WERI-Rb-1 (cell line): ENCODE measurements around the gene HDLBP.

Experiments
- DNase-seq: peaks from one replicate; pipeline ENCODE4 v3.0.0-alpha.2; 2020
- H3K27ac ChIP-seq: fragments of 250-450 bp; sonication (Bioruptor Pico); 2 replicates; pipeline ENCODE4 v1.5.1; 2020; ENCODE audit warnings: mild to moderate bottlenecking, moderate library complexity
- H3K27me3 ChIP-seq: fragments of 250-450 bp; sonication (Bioruptor Pico); 2 replicates; pipeline ENCODE4 v1.5.1; 2021; ENCODE audit warnings: mild to moderate bottlenecking, low read depth, moderate library complexity; ENCODE audit not compliant: insufficient read depth, severe bottlenecking
- H3K36me3 ChIP-seq: fragments of 250-450 bp; sonication (Bioruptor Pico); 2 replicates; pipeline ENCODE4 v1.5.1; 2020; ENCODE audit warnings: mild to moderate bottlenecking, moderate library complexity
- H3K4me3 ChIP-seq: 2 replicates; pipeline ENCODE4 v1.5.1; 2011; ENCODE audit warnings: low read depth, mild to moderate bottlenecking, control low read depth, low read length
- H3K9me3 ChIP-seq: fragments of 250-450 bp; sonication (Bioruptor Pico); 2 replicates; pipeline ENCODE4 v1.5.1; 2021; ENCODE audit warnings: mild to moderate bottlenecking, moderate library complexity; ENCODE audit not compliant: severe bottlenecking
- TF ChIP-seq, protein P1 (sequence below): IDR thresholded peaks from 2 replicates; pipeline ENCODE4 v1.5.1; 2011; ENCODE audit warnings: low read depth, mild to moderate bottlenecking, control low read depth, inconsistent platforms, low read length

The HDLBP gene

DNA sequence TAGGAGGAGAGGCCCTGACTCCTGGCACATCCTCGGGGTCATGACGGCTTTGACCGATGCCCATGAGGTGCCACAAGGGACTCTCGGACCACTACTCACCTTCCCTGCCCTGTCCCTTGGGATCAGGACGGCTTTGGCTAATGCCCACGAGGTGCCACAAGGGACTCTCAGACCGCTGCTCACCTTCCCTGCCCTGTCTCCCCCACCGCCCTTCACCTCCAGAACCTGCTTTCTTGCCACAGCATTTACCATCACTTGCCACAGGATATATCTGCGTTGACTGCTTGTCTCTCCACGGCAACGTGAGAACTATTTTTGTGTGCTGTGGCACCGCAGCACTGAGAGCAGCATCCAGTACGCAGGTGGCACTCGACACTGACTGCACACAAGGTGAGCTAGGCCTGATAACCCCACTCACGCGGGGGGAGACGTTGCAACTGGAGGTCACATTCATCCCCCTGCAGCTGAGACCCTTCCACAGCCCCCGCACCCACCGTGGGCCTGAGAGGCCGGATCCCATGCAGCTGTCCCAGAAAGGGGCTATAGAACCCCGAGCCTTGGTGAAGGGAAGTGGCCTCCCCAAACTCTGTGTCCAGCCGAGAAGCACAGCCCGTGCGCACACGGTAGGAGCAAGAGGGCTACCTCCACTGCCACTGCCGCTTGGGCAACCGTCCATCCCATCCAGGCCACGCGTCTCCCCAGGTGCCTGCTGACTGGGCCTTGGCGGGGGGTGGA lies 79.4 kb downstream of the HDLBP start:
- TF ChIP-seq, protein P1, sequence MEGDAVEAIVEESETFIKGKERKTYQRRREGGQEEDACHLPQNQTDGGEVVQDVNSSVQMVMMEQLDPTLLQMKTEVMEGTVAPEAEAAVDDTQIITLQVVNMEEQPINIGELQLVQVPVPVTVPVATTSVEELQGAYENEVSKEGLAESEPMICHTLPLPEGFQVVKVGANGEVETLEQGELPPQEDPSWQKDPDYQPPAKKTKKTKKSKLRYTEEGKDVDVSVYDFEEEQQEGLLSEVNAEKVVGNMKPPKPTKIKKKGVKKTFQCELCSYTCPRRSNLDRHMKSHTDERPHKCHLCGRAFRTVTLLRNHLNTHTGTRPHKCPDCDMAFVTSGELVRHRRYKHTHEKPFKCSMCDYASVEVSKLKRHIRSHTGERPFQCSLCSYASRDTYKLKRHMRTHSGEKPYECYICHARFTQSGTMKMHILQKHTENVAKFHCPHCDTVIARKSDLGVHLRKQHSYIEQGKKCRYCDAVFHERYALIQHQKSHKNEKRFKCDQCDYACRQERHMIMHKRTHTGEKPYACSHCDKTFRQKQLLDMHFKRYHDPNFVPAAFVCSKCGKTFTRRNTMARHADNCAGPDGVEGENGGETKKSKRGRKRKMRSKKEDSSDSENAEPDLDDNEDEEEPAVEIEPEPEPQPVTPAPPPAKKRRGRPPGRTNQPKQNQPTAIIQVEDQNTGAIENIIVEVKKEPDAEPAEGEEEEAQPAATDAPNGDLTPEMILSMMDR: no peak
- Histone ChIP-seq H3K36me3 (peaks cover 98% of the 10 kb centered on the region), H3K27ac (no peak overlapping the region), H3K27me3 (no peaks in the 10 kb centered on the region), H3K4me3 (no peak overlapping the region), H3K9me3 (no peaks in the 10 kb centered on the region)
- no peak for DNase-seq

DNA sequence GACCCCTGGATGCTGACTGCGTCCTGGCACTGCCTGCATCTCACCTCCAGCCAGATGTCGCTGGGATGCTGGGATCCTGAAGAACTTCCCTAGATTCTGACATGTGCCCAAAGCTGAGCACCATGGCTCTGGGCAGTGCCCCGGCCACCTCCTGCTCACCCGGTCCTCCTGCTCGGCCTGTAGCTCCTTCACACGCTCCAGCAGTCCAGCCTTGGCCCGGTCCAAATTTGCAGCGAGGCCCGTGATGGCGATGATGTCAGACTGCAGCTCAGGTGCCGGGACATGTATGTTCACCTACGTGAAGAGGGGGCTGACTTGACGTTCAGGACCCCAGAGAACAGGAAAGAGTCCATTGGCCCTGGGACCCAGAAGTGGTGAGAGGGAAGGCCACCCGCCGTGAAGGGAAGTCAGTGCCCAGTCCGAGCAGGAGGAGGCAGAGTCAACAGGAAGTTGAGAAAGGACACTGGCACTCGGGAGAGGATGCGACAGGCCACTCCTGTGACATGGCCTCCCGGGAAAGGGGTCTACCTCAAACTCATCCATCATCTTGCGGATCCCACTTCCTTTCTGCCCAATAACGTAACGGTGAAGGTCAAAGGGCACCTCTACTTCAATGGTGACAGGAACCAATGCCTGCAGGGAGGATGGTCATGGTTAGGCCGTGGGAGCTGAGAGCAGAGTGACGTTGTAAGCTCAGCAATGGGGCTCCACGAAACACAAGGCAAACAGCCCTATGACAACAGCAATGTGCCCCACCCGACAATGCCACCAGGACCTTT lies 80.3 kb downstream of the HDLBP start:
- H3K9me3 ChIP-seq: no peaks in the 10 kb centered on the region
- no peak overlapping the region for H3K27ac ChIP-seq
- no peak overlapping the region for H3K4me3 ChIP-seq
- peaks cover 98% of the 10 kb centered on the region for H3K36me3 ChIP-seq
- TF ChIP-seq, protein P1: no peak
- DNase-seq: no peak
- no peaks in the 10 kb centered on the region for H3K27me3 ChIP-seq

DNA sequence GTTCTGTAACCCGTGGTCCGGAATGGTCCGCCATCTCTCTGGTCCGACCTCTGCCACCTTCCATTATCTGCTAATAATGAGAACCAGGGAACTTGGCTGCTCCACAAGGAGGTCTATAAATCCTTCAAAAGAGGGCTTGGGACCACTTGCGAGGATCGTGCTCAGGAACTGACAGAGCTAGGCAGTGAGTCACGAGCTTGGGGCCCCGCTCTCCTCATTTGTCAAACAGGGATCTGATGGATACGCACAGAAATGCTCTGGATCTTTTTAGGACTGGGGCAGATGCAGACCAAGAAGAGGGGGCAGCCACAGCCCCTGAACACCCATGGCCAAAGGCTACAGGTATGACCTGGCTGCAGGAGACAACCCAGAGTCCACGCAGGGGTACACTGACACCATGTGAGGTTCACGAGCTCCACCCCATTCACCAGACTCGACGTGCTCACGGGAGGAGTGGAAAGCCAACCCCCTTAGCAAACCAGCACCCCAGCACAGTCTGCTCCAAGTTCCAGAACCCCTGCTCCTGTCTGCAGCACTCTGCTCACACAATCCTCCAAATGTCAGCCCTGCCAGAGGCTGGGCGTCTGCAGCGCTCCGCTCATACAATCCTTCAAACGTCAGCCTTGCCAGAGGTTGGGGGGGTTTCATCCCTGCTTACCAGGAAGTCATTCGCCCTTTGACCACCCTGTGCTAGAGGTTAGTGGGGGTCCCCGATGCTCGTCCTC lies 81.2 kb downstream of the HDLBP start:
- Histone ChIP-seq H3K4me3 (no peak overlapping the region), H3K27me3 (no peaks in the 10 kb centered on the region), H3K36me3 (peaks cover 96% of the 10 kb centered on the region), H3K27ac (no peak overlapping the region), H3K9me3 (no peaks in the 10 kb centered on the region)
- TF ChIP-seq, protein P1: no peak
- DNase-seq: no peak

DNA sequence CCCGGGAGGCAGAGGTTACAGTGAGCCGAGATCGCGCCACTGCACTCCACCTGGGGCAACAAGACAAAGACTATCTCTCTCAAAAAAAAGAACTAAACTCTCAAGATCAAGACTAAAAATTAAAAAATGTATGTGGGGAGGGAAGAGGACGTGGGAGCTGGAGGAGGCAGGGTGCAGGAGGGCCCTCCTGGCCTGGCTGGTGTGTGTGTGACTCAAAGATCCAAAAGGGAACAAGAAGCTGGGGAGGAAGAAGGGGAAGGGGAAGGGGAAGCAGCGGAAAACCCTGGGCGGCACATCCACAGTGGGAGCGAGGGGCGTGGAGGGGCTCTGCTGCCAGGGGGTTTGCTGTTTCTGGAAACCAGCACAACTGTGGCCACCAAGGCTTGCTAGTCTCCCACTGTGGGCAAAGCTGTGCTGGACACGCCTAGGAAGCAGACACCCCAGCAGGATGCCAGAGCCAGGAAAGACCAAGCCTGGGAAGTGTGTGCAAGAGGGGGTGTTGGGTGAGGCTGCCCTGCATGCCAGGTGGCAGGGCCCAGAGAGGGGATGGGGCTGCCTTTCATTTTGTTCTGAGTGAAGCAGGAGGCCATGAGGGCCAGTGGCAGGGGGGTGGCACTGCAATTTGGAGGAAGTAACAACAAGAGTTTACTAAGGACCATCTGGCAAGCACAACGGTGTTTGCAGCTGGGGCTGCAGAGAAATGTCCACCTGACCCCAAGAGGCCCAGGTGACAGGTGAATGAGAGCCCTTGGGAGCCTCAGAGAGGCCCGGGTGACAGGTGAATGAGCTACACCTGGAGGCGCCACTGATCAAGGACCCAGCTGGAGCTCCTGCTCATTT lies 82.5 kb downstream of the HDLBP start:
- H3K27me3 ChIP-seq: no peaks in the 10 kb centered on the region
- peaks cover 96% of the 10 kb centered on the region for H3K36me3 ChIP-seq
- no peak overlapping the region for H3K4me3 ChIP-seq
- no peak for DNase-seq
- TF ChIP-seq, protein P1: no peak
- H3K9me3 ChIP-seq: no peaks in the 10 kb centered on the region
- no peak overlapping the region for H3K27ac ChIP-seq

DNA sequence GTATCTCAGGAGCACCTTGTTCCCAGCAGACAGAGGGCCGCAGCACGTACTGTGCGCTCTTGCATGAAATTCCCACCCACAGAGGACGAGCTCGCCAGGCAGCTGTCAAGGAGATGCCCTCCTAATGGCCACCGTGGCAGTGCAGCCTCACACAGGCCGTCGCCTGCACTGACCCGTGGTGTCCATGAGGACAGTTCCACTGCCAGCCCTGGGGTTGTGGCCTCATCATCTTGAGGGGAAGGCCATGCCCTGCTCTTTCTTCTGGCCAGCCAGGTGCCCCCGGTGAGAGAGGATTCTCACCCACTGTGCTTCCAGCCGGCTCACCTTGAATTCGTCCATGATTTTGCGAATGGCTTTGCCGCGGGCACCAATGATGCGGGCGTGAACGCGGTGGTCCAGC lies 85.0 kb downstream of the HDLBP start:
- no peak overlapping the region for H3K27ac ChIP-seq
- peaks cover 89% of the 10 kb centered on the region for H3K36me3 ChIP-seq
- H3K27me3 ChIP-seq: no peaks in the 10 kb centered on the region
- no peak for DNase-seq
- H3K4me3 ChIP-seq: no peak overlapping the region
- no peaks in the 10 kb centered on the region for H3K9me3 ChIP-seq
- TF ChIP-seq, protein P1: no peak
